HG02623 (cell line): Measurements from ENCODE around the gene ABHD14A.

Experiments used
- ATAC-seq: cut with Tn5 transposase; IDR thresholded peaks from one replicate; pipeline ENCODE4 v1.9.1; 2021; ENCODE audit warnings: moderate library complexity; ENCODE audit not compliant: unreplicated experiment

ABHD14A gene

DNA sequence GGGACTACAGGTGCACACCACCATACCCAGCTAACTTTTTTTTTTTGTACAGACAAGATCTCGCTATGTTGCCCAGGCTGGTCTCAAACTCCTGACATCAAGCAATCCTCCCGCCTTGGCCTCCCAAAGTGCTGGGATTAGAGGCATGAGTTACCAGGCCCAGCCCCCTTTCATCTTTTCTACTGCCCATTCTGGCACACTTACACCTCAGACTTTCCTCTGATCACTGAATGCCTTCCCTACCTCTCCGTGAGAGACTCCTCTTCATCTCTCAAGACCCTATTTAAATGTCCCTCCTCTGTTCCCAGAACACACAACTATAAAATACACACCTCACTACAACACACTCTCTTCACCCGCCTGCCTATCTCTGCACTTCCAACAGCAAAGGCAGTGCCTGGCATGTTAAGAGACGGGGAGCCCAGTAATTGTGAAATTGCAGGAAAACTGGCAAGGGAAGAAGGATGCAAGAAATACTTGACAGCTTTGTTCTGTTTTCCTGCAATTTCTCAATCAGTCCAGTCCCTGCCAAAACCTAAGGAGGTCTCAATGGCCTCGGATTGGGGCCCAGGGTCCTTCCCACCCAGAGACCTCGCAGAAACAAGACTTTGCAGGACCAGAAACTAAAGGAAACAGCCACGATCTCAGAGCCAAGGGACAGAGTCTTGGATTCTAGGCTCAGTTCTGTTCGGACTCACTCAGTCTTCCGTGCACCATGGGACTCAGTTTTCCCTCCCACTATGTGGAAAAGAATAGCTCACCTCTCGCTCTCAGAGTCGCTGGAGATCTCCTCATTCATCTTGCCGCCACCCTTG is 34.0 kb upstream of the ABHD14A start:
- no peak for ATAC-seq

DNA sequence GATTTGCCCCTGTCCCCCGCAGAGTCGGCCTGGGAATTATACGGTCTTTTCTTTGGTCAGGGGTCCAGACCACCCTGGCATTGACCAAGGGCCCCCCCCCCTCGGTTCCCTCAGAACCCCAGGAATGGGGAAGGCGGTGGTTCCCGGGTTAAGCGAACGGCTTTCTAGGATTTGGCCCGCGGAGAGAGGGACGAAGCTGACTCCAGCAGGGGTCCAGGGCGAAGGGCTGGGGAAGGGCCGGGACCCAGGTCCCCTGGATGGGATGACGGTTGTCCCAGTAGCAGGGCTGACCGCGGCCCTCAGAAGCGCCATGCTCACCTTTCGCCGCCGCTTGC is 33.4 kb upstream of the ABHD14A start:
- no peak for ATAC-seq

DNA sequence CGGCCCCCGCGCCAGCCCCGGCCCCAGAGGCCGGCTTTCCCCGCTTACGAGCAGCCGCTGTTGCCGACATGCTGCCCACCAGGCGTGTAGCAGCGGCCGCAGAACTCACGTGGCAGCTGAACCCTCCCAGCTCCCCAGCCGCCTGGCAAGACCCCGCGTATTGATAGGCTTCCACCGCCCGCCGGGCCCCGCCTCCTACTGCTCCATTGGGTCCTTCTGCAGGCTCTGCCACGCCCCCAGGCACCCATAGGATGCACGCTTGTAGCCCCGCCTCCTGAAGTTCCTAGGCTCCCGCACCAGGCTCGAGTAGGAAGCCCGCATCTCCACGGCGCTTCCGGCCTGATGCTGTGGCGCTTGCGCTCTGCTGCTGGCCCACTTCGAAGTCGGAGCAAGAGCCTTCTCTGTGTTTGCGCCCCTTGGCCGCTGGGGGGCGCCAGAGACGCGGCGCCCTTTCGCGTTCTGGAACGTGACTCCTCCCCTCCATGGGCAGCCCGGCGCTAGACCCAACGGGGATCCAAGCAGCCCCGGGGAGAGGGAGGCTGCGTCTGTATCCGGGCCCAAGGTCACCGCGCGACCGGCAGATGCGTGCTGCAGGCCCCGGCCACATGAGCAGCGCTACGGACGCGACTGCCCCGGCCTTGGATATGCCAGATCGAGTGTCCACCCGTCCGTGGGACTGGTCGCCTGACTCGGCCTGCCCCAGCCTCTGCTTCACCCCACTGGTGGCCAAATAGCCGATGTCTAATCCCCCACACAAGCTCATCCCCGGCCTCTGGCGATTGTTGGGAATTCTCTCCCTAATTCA is 32.9 kb upstream of the ABHD14A start, which contains the start of the genes PARP3 and RRP9:
Gene PARP3 (plus strand): TSS at position 566 of the 805 bp plus-strand sequence. CDS start 993 bp downstream, outside the sequence.
Gene RRP9 (minus strand): TSS at position 107 of the 805 bp plus-strand sequence. CDS start 37 bp downstream, at position 70.
- peak; percentile 94 for ATAC-seq

DNA sequence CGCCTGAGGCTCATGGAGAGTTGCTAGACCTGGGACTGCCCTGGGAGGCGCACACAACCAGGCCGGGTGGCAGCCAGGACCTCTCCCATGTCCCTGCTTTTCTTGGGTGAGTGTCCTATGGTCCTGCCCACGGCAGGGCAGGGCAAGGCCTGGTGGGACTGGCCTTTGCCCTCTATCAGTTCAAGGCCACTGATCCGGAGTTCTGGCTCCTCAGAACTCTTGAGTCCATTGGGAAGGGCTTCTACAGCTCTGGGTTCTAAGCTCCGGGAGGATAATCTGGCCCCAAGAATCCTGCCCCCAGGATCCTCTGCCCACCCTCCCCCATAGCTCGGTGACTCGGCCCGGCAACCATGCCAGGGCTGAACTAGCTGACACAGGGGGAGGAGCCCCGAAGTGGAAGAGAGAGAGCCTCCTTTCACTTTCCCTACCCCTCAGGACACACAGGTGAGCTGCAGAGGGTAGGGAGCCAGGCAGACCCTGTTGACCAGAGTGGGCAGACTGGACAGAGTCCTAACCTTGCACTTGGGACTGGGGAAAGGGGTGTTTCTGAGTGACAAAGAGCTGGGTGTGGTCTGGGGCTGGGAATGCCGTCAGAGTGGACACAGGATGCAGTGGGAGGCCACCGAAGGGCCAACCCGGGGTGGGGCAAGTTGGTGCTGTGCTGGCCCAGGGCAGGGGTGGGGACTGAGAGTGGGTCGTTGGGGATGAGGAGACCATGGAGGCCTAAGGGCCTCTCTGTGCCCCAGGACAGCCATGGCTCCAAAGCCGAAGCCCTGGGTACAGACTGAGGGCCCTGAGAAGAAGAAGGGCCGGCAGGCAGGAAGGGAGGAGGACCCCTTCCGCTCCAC is 32.0 kb upstream of the ABHD14A start:
- ATAC-seq: no peak

DNA sequence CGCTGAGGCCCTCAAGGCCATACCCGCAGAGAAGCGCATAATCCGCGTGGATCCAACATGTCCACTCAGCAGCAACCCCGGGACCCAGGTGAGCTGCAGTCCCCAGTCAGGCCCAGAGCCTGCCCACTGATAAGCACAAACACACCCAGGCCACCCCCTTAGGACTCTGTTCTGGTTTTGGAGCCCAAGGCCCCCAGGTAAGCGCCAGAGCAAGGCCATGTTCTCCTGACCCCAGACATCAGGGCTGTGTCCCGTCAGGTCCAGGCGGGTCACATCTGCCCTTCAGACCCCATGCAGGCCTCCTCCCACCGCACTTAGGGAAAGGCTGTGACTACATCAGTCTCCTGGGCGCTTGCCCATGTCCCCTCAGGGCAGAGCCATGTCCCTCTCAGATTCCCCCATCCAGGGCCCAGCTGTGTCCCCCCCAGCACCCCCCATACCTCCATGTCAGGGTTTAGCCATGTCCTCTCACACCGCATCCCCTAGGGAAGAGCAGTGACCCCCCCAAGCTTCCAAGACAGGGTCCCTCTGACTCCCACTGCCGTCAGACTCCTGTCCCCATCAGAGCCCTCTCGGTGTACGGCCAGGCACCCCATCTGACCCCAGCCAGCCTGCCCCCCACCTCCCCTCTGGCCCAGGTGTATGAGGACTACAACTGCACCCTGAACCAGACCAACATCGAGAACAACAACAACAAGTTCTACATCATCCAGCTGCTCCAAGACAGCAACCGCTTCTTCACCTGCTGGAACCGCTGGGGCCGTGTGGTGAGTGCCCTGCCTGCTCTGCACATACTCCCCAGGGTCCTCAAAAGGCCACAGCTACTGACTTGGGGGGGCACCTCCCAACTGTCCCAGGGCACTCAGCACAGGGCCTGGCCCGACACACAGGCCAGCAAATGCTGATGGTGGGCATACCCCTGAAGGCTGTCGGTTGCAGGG is 31.1 kb upstream of the ABHD14A start:
- no peak for ATAC-seq

DNA sequence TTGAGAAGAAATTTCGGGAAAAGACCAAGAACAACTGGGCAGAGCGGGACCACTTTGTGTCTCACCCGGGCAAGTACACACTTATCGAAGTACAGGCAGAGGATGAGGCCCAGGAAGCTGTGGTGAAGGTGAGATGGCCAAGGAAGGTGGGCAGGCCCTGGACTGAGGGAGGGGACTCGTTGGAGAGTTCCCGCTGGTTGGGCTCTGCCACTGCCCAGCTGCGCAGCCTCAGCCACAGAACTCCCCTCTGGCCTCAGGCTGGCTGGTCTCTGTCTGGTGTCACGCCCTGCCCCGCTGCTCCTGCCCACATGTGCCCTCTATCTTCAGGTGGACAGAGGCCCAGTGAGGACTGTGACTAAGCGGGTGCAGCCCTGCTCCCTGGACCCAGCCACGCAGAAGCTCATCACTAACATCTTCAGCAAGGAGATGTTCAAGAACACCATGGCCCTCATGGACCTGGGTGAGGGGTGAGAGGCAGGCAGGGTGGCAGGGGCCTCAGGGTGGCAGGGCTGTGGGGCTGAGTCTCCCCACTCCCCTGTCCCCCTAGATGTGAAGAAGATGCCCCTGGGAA is 30.3 kb upstream of the ABHD14A start:
- ATAC-seq: no peak

DNA sequence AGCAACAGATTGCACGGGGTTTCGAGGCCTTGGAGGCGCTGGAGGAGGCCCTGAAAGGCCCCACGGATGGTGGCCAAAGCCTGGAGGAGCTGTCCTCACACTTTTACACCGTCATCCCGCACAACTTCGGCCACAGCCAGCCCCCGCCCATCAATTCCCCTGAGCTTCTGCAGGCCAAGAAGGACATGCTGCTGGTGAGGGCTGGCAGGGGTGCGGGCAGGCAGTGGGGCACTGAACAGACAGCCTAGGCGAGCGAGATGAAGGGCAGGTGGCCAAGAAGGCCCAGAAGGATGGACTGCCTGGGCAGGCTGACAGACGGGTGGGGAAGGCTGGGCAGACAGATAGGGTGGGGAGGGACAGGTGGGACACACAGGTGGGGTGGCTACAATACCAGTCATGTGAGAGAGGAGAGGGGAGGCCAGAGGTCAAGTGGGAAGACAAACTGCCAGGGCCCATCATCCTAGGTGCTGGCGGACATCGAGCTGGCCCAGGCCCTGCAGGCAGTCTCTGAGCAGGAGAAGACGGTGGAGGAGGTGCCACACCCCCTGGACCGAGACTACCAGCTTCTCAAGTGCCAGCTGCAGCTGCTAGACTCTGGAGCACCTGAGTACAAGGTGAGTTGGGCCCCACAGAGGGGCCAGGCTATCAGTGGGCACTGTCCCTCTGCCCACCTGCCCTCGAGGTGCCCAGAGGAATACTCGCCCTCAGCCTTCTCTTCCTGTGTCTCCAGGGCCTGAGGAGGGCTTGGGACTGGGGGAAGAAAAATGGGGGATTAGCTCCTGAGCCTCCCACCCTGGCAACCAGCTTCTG is 29.6 kb upstream of the ABHD14A start:
- ATAC-seq: no peak

DNA sequence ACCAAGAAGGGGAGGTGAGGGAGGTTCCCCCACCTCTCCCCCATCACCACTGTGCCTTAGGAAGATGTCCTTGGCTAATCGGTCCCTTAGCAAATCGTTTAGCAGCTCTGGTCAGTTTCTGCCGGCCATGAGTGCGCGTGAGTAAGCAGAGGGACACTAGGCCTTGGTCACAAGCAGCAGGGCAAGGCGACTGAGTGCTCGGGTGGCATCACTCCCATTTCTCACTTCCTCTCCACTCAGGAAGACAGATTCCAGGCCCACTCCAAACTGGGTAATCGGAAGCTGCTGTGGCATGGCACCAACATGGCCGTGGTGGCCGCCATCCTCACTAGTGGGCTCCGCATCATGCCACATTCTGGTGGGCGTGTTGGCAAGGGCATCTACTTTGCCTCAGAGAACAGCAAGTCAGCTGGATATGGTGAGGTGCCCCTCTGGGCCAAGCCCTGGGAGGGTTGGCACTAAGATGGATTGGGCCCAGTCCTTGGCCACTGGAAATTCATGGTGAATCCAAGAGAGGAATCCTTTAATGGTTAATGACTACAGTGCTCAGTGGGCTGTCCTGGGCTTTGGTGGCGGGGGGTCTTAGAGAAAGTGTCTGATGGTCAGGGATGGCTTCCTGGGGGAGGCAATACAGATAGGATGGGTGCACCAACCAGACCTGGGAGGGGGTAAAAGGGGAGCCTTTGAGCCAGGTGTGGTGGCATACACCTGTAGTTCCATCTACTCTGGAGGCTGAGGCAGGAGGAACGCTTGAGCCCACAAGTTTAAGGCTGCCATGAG is 28.7 kb upstream of the ABHD14A start:
- no peak for ATAC-seq

DNA sequence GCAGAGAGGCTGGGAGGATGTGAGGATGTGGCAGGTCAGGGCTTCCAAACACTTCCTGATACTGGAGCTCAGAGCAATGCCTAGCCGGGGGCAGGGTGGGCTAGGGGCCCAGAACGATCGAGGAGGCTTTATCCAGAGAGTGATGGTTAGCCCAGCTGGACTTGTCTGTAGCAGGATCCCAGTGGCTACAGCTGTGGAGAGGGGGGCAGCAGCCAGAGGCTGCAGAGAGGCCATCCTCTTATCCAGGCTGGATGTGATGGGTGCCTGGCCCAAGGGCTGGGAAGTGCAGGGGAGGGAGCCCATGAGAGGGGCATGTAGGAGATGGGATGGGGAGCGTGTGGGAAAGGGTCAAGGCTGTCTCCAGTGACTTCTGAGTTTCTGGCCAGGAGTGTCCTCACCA is 28.1 kb upstream of the ABHD14A start:
- no peak for ATAC-seq

DNA sequence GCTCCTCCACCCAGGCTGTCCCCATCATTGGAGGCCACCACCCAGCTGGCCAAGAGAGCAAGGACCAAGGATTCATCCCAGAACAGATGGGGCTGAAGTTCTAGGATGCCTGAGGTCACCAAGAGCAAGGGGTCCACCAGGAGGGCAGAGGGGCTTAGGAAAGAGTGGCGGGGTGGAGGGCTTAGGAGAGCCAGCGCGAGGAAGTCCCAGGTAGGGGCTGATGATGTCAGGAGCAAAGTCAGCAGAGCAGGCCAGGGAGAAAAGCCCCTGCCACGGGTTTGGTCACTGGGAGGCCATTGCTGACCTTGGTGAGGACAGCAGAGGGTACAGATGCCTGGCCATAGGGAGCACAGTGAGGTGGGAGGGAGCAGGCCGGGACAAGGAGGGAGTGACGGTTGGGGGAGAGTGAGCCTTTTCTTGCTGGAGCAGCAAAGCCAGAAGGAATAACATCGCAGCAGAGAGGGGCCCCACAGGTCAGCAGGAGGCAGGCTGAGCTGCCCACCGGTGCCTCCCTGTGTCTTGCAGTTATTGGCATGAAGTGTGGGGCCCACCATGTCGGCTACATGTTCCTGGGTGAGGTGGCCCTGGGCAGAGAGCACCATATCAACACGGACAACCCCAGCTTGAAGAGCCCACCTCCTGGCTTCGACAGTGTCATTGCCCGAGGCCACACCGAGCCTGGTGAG is 27.5 kb upstream of the ABHD14A start:
- no peak for ATAC-seq

DNA sequence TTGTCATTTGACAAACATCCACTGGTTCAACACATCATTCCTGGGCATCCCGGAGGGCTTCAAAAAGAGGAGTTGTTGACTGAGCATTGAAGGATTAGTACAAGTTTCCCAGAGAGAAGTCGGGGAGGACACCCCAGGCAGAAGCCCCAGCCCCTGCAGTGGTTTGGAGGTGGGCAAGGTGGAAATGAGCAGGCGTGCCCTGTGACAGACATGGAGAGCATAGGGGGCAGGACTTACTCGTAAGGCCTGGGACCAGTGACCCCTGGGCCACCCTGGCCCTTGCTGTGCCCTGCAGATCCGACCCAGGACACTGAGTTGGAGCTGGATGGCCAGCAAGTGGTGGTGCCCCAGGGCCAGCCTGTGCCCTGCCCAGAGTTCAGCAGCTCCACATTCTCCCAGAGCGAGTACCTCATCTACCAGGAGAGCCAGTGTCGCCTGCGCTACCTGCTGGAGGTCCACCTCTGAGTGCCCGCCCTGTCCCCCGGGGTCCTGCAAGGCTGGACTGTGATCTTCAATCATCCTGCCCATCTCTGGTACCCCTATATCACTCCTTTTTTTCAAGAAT is 26.8 kb upstream of the ABHD14A start:
- ATAC-seq: no peak

DNA sequence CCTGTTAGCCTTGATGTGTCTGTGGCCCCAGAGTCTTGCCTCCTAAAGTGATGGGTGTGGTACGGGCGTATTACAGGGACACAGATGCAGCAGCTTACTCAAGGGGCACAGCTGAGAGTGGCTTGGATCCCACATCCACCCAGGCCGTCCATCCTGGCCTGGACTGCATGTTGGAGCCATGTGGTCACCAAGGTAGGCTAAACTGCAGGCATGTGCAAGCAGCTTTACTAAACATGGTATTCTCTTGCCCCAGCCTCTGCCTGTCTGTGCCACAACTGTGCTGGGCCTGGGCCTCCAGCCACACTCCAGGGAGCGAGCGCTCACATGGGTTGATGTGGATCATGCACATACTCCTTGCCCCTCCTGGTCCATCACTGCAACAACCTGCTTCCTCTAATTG is 25.7 kb upstream of the ABHD14A start:
- no peak for ATAC-seq

DNA sequence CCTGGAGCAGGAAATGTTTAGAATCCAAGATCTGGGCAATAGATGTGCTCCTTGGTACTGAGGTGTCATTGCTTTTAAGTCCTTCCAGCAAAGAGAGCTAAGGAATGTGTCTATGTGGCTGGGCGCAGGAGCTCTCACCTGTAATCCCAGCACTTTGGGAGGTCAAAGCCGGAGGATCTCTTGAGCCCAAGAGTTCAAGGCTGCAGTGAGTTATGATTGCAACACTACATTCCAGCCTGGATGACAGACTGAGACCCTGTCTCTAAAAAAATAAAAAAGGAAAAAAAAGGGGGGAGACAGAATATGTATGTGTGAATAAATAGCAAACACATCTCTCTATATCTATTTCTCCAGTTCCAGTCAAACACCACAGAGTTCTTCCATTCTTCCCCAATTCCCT is 24.0 kb upstream of the ABHD14A start:
- ATAC-seq: no peak

DNA sequence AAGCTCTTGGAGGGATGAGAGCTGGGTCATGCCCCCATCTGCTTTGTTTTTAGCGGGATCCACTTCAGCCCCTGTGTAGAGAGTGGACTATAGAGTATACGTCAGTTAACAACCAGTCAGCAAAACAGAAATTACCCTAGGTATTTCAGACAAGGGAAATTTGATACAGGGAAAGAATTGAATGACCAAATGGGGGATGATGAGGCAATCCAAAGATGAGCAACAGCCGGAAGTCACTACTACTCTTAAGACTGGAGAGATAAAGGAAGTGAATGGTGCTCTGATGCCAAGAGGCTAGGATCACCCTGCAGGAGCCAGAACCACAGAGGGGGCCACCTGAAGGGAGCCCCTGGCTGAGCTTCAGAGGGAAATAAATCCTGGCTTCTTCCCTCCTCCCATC is 21.4 kb upstream of the ABHD14A start:
- ATAC-seq: no peak

DNA sequence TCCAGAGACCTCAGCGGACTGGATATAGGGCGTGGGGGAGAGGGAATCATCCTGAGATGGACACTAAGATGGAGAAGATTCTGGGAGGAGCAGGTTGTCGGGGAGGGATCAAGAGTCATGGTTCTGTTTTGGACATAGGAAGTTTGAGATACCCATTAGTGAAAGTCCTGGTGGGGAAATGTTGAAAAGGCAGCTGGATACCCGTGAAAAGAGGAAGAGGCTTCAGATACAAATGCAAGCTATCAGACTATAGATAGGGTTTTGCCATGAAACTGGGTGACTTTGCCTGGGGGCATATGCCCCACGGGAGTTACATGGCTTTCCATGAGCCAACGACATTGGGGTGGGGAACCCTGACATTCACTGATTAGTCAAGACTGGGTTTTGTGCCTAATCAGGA is 20.8 kb upstream of the ABHD14A start:
- ATAC-seq: no peak

DNA sequence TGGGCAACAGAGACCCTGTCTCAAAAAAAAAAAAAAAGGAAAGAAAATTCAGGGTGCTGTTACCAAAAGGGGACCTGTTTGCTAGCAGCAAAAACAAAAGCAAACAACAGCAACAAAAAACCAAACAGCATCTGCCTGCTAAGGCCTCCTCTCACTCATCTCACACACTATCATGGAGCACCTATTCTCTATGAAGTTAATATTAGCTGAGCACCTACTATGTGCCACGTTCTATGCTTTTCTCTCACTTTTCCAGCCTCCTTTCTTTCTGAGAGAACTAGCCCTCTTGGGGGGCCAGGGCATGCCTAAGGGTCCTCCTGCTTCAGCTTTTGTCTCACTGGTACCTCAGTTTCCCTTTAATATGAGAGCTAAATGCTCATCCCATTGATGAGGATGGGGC is 20.2 kb upstream of the ABHD14A start:
- ATAC-seq: no peak

DNA sequence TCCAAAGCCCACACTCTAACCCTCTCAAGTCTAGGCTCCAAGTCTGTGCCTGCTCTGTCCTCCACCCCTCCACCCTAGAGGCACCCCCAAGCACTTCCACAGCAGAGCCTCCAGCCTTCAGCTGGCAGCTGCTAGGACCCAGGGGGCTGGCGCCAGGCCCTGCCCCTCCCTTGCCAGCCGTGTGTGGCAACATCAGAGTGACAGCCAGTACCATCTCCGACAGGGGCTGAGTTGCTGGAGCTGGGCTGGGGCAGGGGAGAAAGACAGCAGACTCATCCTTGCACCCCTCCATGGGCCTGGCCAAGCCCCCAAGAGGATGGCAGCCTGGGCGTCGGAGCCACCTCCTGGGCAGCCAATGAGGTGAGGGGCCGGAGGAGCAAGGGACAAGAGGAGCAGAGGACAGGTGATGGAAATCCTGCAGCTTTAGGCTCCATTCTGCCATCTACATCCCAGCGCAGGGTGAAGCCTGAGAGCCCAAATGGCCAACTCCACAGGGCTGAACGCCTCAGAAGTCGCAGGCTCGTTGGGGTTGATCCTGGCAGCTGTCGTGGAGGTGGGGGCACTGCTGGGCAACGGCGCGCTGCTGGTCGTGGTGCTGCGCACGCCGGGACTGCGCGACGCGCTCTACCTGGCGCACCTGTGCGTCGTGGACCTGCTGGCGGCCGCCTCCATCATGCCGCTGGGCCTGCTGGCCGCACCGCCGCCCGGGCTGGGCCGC is 19.5 kb upstream of the ABHD14A start, which contains the start of gene GPR62:
Gene GPR62 (plus strand): TSS at position 207 of the 718 bp plus-strand sequence. CDS start 272 bp downstream, at position 479.
- ATAC-seq: no peak
